PC-3 (cell line): Measurements from ENCODE around the gene RELL2. TPM values are rescaled to one million over a fixed set of nuclear protein-coding genes. Genes with fewer than 3 reads are reported as not detected.

Source experiments
- ATAC-seq: fragments of 200-7000 bp; cut with Tn5 transposase; 2 replicates; pipeline ENCODE4 v1.9.1; 2020; ENCODE audit warnings: mild to moderate bottlenecking, moderate library complexity
- BruUV-seq: library from RNA; stranded (reverse); fragments of 400-500 nt; replicated peaks from 2 replicates; lab custom pipeline; 2021; lab: Mats Ljungman, UMichigan
- CTCF ChIA-PET: fragments of 300-600 bp; sonication (Branson Sonifier 250); formaldehyde crosslinking; loops from one replicate; lab custom pipeline; 2022; ENCODE audit warnings: antibody characterized with exemption; lab: Charles Lee
- POLR2A ChIA-PET: fragments of 300-600 bp; sonication (Branson Sonifier 250); formaldehyde crosslinking; loops from one replicate; lab custom pipeline; 2022; ENCODE audit warnings: antibody characterized with exemption; ENCODE audit not compliant: unreplicated experiment; lab: Charles Lee
- DNase-seq: peaks from one replicate; pipeline ENCODE4 v3.0.0-alpha.2; 2015
- H2AFZ ChIP-seq: fragments of 300-600 bp; sonication (generic); 2 replicates; pipeline ENCODE4 v1.6.0; 2016; ENCODE audit warnings: antibody characterized with exemption, low read length
- H3F3A ChIP-seq: fragments of 300-600 bp; sonication (generic); one replicate; pipeline ENCODE4 v1.6.0; 2017; ENCODE audit warnings: antibody characterized with exemption, low read length, control low read depth, mild to moderate bottlenecking; ENCODE audit not compliant: unreplicated experiment
- H3K27ac ChIP-seq: fragments of 300-600 bp; sonication (generic); 2 replicates; pipeline ENCODE4 v1.5.1; 2016; ENCODE audit warnings: mild to moderate bottlenecking, low read length
- H3K27me3 ChIP-seq: fragments of 300-600 bp; sonication (generic); 2 replicates; pipeline ENCODE4 v1.6.1; 2016; ENCODE audit warnings: low read length, mixed read lengths
- H3K36me3 ChIP-seq: fragments of 300-600 bp; sonication (generic); 2 replicates; pipeline ENCODE4 v1.6.1; 2016; ENCODE audit warnings: low read depth, mixed run types, low read length, mixed read lengths
- H3K4me1 ChIP-seq: fragments of 300-600 bp; sonication (generic); 2 replicates; pipeline ENCODE4 v1.5.1; 2016; ENCODE audit warnings: low read length; ENCODE audit not compliant: insufficient read depth
- H3K4me2 ChIP-seq: fragments of 300-600 bp; sonication (generic); 2 replicates; pipeline ENCODE4 v1.6.0; 2016; ENCODE audit warnings: low read length
- H3K4me3 ChIP-seq: fragments of 300-600 bp; sonication (generic); 2 replicates; pipeline ENCODE4 v1.5.1; 2016; ENCODE audit warnings: mild to moderate bottlenecking, low read length, mixed read lengths
- H3K79me2 ChIP-seq: fragments of 300-600 bp; sonication (generic); 2 replicates; pipeline ENCODE4 v1.6.1; 2017; ENCODE audit warnings: low read length, mixed read lengths
- H3K9ac ChIP-seq: fragments of 300-600 bp; sonication (generic); 2 replicates; pipeline ENCODE4 v1.6.0; 2016; ENCODE audit warnings: mild to moderate bottlenecking, low read length
- H3K9me2 ChIP-seq: fragments of 300-600 bp; sonication (generic); replicated peaks from 2 replicates; pipeline ENCODE4 v1.6.1; 2016; ENCODE audit warnings: mixed run types, low read length, mixed read lengths
- H3K9me3 ChIP-seq: fragments of 300-600 bp; sonication (generic); 2 replicates; pipeline ENCODE4 v1.6.1; 2016; ENCODE audit warnings: low read length, mixed read lengths
- H4K20me1 ChIP-seq: fragments of 300-600 bp; sonication (generic); 2 replicates; pipeline ENCODE4 v1.6.1; 2016; ENCODE audit warnings: low read length, mixed read lengths
- EZH2 ChIP-seq: fragments of 300-600 bp; sonication (generic); IDR thresholded peaks from one replicate; pipeline ENCODE4 v1.6.1; 2017; ENCODE audit warnings: antibody characterized with exemption, mild to moderate bottlenecking, low read length; ENCODE audit not compliant: unreplicated experiment
- EZH2phosphoT487 ChIP-seq: fragments of 300-600 bp; sonication (generic); IDR thresholded peaks from 2 replicates; pipeline ENCODE4 v1.6.1; 2018; ENCODE audit warnings: mild to moderate bottlenecking, antibody characterized with exemption, low read length, borderline replicate concordance
- intact Hi-C: fragments of 100-400 bp; cut with micrococcal nuclease; formaldehyde crosslinking; loops from 2 replicates; pipeline ENCODE4 v1.9.0; 2023
- total RNA-seq: library from RNA; depleted of rRNA; stranded (reverse); fragments of >200 nt; gene quantifications from 2 replicates; pipeline ENCODE4 v1.2.3, GENCODE V29; 2014
- TF ChIP-seq, protein P1 (sequence below): fragments of 300-600 bp; sonication (generic); conservative IDR thresholded peaks from 2 replicates; pipeline ENCODE4 v1.5.1; 2017; ENCODE audit warnings: antibody characterized with exemption, low read depth, mild to moderate bottlenecking, low read length

The RELL2 gene
- total RNA-seq, 1 experiment from 2014 or later = 5.6 TPM

DNA sequence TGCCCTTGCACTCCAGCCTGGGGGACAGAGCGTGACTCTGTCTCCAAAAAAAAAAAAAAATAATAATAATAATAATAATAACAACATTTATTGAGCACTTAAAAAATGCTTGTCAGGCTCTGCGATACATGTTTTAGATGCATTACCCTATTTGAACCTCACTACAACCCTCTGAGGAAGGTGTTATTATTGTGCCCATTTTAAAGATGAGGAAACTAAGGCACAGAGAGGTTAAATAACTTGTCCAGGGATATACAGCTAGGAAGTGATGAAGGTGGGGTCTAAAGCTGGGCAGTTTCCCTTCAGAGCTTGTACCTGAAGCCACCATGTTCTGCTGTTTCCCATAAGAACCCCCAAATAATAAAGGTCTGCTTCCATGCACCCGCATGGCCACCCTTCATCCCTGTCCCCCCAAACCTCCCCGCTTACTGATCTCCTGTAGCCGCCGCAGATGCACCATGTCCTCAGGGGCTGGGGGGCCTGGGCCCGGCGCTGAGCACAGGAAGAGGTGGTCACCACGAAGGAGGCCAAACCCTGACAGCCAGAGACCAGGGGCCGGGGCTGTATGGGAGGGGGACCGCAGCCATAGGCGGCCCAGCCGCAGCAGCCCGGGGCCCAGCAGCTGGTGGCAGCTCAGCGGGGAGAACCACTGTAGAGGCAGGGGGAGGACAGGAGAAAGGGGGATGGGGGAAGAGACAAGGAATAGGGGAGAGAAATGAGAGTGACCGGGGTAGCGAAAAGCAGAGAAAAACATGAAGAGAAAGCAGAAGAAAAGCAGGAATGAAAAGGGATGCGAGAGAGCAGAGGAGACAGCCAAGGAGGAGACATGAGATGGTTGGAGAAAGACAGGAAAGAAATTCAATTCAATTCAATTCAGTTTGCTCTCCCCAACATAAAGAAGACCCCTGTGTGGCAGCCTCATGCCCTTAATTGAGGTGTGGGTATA lies 29.5 kb downstream of the RELL2 start:
- Histone ChIP-seq H3K4me3 (no peak overlapping the region), H3K27me3 (no peaks in the 10 kb centered on the region), H3K36me3 (no peaks in the 10 kb centered on the region), H2AFZ (no peak overlapping the region), H4K20me1 (no peaks in the 10 kb centered on the region), H3K27ac (no peak overlapping the region), H3K4me2 (no peak overlapping the region), H3K79me2 (no peaks in the 10 kb centered on the region), H3K4me1 (no peaks in the 10 kb centered on the region), H3K9me2 (no peaks in the 10 kb centered on the region), H3K9me3 (no peaks in the 10 kb centered on the region), H3F3A (no peaks in the 10 kb centered on the region), H3K9ac (no peak overlapping the region)
- POLR2A ChIA-PET = no interaction called here
- DNase-seq (no peak), ATAC-seq (no peak)
- TF ChIP-seq EZH2 = no peak
- TF ChIP-seq, protein P1, sequence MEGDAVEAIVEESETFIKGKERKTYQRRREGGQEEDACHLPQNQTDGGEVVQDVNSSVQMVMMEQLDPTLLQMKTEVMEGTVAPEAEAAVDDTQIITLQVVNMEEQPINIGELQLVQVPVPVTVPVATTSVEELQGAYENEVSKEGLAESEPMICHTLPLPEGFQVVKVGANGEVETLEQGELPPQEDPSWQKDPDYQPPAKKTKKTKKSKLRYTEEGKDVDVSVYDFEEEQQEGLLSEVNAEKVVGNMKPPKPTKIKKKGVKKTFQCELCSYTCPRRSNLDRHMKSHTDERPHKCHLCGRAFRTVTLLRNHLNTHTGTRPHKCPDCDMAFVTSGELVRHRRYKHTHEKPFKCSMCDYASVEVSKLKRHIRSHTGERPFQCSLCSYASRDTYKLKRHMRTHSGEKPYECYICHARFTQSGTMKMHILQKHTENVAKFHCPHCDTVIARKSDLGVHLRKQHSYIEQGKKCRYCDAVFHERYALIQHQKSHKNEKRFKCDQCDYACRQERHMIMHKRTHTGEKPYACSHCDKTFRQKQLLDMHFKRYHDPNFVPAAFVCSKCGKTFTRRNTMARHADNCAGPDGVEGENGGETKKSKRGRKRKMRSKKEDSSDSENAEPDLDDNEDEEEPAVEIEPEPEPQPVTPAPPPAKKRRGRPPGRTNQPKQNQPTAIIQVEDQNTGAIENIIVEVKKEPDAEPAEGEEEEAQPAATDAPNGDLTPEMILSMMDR = no peak
- no peak for TF ChIP-seq EZH2phosphoT487
- BruUV-seq = no TSS peak
- intact Hi-C loops = no loop called here
- CTCF ChIA-PET = no interaction called here

DNA sequence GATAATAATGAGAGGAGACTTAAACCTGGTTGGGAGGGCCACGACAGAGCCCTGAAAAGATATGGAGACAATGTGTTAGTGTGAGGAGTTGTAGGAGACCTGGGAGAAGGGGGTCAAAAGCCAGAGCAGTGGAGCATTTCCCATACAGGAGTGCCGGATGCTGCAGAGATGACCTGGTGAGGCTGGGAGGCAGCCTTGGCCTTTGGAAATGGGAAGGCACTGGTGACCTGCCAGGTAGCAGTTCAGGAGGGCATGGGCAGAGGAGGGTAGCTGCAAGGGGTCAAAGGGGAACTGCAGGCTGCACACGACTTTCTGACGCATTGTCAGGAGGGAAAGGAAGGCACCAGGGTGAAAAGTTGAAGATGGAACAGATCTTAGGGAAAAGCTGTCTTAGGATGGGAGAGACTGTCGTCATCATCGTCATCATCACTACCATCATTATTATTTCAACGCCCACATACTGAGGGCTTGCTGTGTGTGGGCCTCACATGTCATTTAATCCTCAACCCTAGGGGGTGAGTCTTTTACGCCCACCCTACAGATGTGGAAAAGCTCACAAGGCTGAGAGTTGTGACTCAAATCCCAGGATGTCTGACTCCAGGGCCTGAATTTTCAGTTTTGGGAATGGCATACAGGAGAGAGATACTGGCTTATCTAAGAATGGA lies 31.9 kb downstream of the RELL2 start:
- Histone ChIP-seq H3F3A (no peaks in the 10 kb centered on the region), H3K4me1 (no peaks in the 10 kb centered on the region), H3K27me3 (no peaks in the 10 kb centered on the region), H3K4me2 (no peak overlapping the region), H3K27ac (no peak overlapping the region), H3K79me2 (no peaks in the 10 kb centered on the region), H3K36me3 (no peaks in the 10 kb centered on the region), H3K4me3 (no peak overlapping the region), H4K20me1 (no peaks in the 10 kb centered on the region), H2AFZ (no peak overlapping the region), H3K9ac (no peak overlapping the region), H3K9me3 (no peaks in the 10 kb centered on the region), H3K9me2 (no peaks in the 10 kb centered on the region)
- ChIA-PET CTCF (no interaction called here), POLR2A (no interaction called here)
- intact Hi-C loops = no loop called here
- no peak for TF ChIP-seq EZH2
- BruUV-seq = no TSS peak
- ATAC-seq (no peak), DNase-seq (no peak)

DNA sequence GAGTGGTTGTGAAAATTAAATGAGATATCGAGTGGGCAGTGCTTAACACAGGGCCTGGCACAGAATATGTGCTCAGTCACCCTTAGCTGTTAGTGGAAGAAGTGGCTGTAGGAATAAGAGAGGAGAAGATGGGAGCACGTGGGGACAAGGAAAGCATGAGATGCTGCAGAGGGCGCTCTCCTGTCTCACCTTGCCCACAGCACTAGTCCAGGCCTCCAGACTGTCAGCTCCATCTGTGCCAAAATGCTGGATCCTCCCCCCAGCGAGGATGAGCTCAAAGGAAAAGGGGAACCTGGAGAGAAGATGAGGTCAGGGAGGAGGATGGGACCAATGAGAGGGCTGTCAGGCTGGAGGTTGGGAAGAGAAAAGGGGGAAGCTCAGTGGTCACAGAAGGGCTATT lies 32.7 kb downstream of the RELL2 start:
- H3K4me3 ChIP-seq = no peak overlapping the region
- DNase-seq (no peak), ATAC-seq (no peak)
- no peaks in the 10 kb centered on the region for H3K9me2 ChIP-seq
- TF ChIP-seq, protein P1 = peak; percentile 27; the same call in 1 of the 2 replicates
- no peak for TF ChIP-seq EZH2phosphoT487
- POLR2A ChIA-PET = no interaction called here
- no peak overlapping the region for H3K9ac ChIP-seq
- H3K36me3 ChIP-seq = no peaks in the 10 kb centered on the region
- no peaks in the 10 kb centered on the region for H3F3A ChIP-seq
- intact Hi-C loops = no loop called here
- H3K27ac ChIP-seq = no peak overlapping the region
- no peaks in the 10 kb centered on the region for H3K27me3 ChIP-seq
- no peak overlapping the region for H3K4me2 ChIP-seq
- no peaks in the 10 kb centered on the region for H3K4me1 ChIP-seq
- H3K9me3 ChIP-seq = no peaks in the 10 kb centered on the region
- H4K20me1 ChIP-seq = no peaks in the 10 kb centered on the region
- H3K79me2 ChIP-seq = no peaks in the 10 kb centered on the region
- CTCF ChIA-PET = interaction anchor here (0.6 to 1.2 kb wide), 2 partner anchors 18 to 300 kb away, joined by 4 read pairs; no protein-coding TSS in a partner anchor
- no peak overlapping the region for H2AFZ ChIP-seq
- BruUV-seq = no TSS peak
